ENCODE measurements around the gene SCARF1.

The SCARF1 gene

GRCh38 chr17:1648173-1648962 lies 2.8 kb upstream of the SCARF1 start:
- no peak for DNase-seq

DNA sequence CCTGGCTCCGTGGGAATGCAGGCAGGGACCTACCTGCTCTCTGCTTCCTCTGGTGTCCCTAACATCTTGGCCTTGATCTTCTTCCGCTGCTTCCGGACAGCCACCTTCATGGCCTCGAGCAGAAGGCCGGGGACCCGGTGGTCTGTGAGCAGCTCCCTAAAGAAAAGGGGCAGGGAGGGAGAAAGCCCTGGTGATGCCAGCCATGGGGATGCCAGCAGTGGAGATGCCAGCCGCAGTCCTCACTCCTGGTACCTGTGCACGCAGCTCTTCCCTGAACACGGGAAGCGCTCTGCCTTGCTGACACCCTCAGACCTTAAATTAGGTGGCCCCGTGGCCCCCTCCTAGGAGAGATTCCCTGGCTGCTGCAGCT lies 2.3 kb upstream of the SCARF1 start:
- DNase-seq = no peak

- DNase-seq = no peak
Observed at GRCh38 chr17:1646199-1646875, 805 bp upstream of the SCARF1 start.

DNA sequence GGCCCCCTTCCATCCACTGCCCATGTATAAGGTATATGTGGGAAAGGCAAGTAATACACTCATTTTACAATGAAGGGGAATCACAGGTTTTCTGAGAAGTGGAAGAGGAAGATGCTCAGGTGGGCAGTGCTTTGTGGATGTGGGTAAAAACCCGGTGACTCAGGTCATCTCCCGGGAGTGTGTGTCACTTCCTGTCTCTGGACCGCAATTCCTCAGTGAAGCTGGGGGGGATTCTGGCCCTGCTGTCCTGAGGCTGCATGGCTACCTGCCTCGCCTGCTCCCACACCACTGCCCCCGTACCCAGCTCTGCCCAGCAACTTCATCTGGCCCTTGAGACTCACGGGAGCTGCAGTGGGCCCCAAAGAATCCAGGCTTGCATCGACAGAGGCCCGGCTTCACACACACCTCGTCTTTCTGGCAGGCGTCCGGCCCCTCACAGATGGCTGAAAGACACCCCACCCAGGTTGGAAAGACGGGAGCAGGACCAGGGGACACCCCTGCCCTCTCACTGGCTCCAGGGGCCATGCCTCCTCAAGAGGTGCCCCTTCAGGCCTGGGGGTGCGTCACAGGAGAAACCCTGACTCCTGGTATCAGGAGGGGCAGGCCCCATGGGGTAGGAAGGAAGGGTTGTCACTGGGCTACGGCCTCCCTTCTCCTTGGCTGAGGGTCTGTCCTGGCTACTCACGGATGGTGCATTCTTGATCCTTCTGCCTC lies 882 bp downstream of the SCARF1 start:
- DNase-seq = peak; percentile 73

DNA sequence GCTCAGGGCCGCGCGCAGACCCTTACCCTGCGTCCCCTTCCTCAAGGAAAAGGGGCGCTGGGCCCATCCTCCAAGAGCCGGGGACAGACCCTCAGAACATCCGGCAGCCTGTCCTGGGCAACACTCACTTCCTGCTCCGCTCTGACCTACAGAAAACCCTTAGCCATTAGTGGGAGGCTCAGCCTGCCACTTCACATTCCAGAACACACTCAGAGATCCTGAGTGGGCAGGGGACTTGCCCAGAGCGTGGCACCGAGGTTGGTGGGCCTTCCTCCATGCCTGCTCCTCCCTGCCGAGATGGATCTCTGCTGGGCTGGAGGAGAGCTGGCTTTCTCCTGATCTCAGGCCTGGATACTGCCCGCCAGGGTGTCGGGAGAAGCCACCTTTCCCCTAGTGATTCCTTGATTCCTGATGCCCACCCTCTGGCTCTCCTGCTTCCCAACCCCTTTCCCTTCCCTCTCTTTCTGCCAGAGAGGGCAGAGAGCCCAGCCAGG lies 1.5 kb downstream of the SCARF1 start:
- DNase-seq = no peak

DNA sequence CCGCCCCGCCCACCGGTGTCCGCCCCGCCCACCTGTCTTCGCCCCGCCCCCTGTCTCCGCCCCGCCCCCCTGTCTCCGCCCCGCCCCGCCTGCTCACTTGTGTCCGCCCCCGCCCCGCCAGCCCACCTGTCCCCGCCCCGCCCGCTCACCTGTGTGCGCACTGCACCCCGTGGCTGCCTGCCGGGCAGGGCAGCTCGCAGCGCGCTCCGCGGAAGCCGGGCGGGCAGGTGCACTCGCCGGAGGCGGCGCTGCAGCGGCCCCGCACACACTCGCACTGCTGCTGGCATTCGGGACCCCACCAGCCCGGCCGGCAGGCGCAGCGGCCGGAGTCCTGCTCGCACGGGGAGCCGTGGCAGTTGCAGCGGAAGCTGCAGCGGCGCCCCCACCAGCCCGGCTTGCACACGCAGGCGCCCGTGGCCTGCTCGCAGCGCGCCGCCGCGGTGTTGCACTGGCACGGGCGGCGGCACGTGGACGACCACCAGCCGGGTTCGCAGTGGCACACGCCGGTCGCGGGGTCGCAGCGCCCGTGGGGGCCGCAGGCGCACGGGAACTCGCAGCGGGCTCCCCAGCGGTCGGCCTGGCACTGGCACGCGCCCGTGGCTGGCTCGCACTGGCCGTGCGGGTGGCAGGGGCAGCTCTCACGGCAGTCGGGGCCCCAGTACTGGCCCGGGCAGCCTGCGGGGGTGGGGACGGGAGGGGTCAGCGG lies 2.1 kb downstream of the SCARF1 start:
- peak; percentile 69 for DNase-seq

- DNase-seq = no peak
Observed at GRCh38 chr17:1641065-1641403, 4.5 kb downstream of the SCARF1 start.

DNA sequence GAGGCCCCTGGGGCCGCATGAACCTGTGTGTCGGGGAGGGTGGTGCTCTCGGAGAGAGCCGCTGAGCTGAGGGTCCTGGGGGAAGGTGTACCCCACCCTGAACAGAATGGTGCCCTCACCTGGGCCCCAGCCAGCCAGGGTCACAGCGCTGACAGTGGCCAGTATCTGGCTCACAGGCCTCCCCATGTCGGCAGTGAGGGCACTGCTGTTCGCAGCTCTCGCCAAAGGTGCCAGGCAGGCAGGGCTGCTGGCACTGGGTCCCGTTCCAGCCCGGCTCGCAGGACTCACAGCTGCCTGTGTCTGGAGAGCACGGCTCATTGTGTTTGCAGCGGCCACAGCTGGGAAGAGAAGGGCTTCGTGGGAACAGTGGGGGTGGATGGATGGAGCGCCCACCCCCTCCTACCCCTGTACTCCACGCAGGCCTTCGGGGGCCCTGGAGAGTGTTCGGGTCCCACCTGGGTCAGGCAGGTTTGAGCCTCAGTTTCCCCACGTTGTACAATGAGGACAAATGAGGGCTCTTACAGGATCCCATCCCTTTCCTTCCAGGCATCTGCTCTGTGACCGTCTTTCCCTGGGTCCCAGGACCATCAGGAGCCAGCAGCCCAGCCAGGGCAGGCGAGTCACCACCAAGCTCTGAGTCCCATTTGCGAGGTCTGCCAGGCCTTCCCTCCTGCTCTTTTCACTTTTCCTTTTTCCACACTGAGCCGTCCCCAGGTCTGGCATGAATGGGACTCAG lies 5.0 kb downstream of the SCARF1 start:
- no peak for DNase-seq

GRCh38 chr17:1639549-1640180 lies 5.9 kb downstream of the SCARF1 start:
- no peak for DNase-seq

- DNase-seq = no peak
Observed at GRCh38 chr17:1638624-1639300, 6.8 kb downstream of the SCARF1 start.

DNA sequence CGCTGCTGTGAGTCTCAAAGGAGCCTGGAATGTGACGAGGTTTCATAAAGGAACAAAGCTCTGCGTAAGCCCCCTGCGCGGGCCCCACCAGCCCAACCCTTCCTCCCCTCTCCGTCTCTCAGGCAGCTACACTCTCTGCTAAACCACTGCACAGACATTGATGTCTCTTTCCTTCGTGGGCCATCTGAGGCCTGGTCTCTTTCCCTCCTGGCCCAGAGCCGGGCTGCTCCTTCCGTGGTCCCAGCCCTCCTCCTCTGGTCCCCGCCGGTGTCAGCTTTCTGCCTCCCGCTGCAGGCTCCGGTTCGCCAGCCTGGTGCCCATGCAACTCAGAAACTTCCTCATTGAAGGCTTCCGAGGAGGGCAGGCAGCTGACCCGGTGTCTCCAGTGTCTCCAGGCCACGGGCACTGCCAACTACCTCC lies 7.4 kb downstream of the SCARF1 start:
- no peak for DNase-seq

DNA sequence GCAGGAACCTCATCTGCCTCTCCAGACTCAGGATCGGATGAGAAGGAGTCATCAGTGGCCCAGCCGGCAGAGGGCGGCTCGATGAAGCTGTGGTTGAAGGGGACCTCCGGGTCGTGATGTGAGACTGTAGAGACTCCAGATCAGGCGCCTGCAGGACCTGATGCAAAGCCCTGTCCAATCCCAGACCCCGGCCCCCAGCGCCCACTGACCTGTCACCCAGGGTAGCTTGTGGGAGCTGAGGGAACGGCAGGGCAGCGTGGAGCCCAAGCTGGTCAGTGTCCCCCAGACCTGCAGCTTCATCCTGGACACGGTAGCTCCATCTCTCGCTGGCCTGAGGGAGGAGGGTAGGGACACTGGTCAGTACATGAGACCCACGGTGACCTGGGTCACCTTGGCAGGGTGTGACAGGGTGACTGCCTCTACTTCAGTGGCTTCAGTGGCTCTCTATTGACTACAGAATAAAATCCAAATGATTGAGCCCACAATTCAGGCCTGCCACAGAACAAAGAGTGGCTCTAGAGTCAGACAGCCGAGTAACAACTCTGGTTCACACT lies 8.7 kb downstream of the SCARF1 start:
- DNase-seq = no peak

DNA sequence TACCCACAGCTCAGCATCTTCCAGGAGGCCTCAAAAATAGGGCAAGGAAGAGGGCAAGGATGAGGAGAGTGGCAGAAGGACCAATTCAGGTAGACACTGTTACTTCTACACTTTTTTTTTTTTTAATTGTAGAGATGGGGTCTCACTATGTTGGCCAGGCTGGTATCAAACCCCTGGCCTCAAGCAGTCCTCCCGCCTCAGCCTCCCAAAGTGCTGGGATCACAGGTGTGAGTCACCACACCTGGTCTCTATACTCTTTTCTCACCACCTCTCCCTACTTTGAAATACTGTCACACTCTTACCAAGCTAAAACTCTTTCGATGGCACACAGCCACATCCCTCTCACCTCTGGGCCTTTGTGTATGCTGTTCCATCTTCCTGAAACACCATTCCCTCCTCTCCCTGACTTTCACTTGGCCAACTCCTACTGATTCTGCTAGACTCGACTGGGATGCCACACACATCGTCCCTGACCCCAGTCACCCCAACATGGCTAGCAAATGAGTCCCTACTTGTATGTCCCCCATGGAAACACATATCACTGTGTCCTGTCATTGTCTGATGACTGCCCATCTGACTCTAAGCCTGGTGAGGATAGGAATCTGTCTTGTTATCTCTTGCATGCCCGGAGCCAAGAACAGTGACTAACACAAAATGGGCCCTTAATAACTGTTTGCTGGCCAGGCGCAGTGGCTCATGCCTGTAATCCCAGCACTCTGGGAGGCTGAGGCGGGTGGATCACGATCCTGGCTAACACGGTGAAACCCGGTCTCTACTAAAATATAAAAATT lies 9.7 kb downstream of the SCARF1 start:
- DNase-seq = no peak

DNA sequence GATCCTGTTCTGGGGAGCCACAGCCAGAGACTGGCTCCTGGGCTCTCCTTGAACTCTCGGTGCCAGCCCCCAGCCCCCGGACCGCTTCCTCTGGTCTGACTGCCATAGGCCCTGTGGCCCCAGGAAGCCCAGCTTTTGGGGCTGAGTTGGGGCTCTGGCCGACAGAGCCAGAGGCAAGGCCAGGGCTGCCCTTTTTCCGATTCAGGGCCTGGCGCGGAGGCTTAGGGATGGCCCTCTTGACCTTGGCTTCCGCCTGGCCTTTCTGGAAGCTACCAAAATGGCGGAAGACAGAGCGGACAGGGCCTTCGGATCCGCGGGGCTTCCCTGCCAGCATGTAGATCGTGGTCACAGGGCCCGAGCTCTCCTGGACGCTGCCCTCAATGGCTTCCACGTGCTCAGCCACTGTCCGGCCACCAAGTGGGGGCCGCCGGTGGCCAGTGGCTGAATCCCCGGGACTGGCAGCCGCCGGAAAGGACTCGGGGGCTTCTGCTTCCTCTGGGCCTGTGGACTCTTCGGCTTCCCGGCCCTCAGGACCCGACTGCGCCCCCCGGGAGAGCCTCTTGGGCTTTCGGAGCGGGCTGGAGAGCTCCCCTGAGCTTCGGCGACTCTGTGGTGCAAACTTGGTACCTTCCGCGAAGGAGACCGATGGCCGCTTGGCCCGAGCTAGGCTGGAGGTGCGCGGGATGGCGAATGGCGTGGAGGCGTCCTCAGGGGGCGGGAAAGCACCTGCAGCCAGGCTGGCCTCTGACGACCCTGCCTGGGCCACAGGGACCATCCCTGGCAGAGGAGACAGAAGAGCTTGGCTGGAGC lies 10.5 kb downstream of the SCARF1 start:
- DNase-seq = no peak

GRCh38 chr17:1630662-1631061 lies 14.9 kb downstream of the SCARF1 start:
- DNase-seq = no peak

GRCh38 chr17:1629504-1630310 lies 15.8 kb downstream of the SCARF1 start:
- peak; percentile 78 for DNase-seq

GRCh38 chr17:1628856-1629503 lies 16.6 kb downstream of the SCARF1 start:
- DNase-seq = peak; percentile 94

Data from CD4-positive, alpha-beta T cell treated with Interferon gamma for 1 hour (primary cell).